SK-N-SH (cell line): ENCODE data around the gene LIM2.

Source experiments
- EZH2phosphoT487 ChIP-seq: fragments of 200-600 bp; sonication (generic); IDR thresholded peaks from 2 replicates; pipeline ENCODE4 v1.6.1; 2017; ENCODE audit warnings: low read depth, mixed run types, mild to moderate bottlenecking, antibody characterized with exemption, moderate library complexity, borderline replicate concordance
- GABPA ChIP-seq: IDR thresholded peaks from 2 replicates; pipeline ENCODE4 v1.4.0; 2012; ENCODE audit warnings: low read depth, mild to moderate bottlenecking
- JUND ChIP-seq: IDR thresholded peaks from 2 replicates; pipeline ENCODE4 v1.4.0; 2012
- POLR2AphosphoS5 ChIP-seq: IDR thresholded peaks from 2 replicates; pipeline ENCODE4 v1.6.1; 2012; ENCODE audit warnings: low read depth, low read length
- RCOR1 ChIP-seq: fragments of 150-350 bp; IDR thresholded peaks from 2 replicates; pipeline ENCODE4 v1.6.1; 2017; ENCODE audit warnings: antibody characterized with exemption, low read length
- RFX5 ChIP-seq: IDR thresholded peaks from 2 replicates; pipeline ENCODE4 v1.6.1; 2012; ENCODE audit warnings: mild to moderate bottlenecking, improper control_type of control experiment, low read length
- YY1 ChIP-seq: IDR thresholded peaks from 2 replicates; pipeline ENCODE4 v1.4.0; 2012; ENCODE audit warnings: low read depth, mild to moderate bottlenecking
- TF ChIP-seq, protein P1 (sequence below): IDR thresholded peaks from 2 replicates; pipeline ENCODE4; 2012
- TF ChIP-seq, protein P2 (sequence below): fragments of 200-600 bp; sonication (generic); IDR thresholded peaks from 2 replicates; pipeline ENCODE4 v1.6.1; 2017; ENCODE audit warnings: antibody characterized with exemption, mild to moderate bottlenecking, moderate library complexity

DNA sequence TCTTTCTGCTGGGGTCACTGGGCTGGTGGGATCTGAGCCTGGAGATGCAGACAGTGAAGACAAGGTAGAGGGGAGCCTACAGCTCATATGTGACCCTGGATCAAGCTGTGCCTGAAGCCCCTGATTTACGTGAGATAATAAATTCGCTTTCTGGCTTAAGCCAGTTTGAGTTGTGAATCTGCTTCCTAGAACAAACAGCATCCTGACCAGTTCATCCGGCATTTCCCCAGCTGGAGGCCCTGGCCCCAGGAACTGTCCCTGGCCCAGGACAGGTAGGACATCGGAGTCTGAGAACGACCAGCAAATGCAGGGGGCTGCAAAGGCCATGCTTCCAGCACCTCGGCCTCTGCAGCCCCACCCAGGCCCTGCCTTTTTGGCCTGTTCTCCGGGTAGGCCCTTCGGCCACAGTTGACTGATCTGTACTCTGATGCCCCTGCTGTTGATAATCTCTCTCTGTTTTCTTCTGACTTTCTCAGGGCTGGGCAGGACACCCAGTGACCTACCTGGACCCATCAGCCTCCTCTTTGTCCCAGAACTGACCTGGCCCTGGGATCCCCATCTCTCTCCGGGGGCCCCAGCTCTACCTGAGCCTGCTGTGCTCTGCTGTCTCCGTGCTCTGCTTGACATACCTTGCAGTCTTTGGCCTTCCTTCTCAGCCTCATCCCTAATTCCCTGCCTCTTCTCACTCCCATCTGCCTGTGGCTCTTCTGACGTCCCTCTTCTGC lies 36.3 kb downstream of the LIM2 start:
- TF ChIP-seq POLR2AphosphoS5 (no peak), RCOR1 (no peak), JUND (no peak), GABPA (no peak), EZH2phosphoT487 (no peak), RFX5 (no peak), YY1 (no peak)
- TF ChIP-seq, protein P1, sequence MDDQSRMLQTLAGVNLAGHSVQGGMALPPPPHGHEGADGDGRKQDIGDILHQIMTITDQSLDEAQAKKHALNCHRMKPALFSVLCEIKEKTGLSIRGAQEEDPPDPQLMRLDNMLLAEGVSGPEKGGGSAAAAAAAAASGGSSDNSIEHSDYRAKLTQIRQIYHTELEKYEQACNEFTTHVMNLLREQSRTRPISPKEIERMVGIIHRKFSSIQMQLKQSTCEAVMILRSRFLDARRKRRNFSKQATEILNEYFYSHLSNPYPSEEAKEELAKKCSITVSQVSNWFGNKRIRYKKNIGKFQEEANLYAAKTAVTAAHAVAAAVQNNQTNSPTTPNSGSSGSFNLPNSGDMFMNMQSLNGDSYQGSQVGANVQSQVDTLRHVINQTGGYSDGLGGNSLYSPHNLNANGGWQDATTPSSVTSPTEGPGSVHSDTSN: no peak
- TF ChIP-seq, protein P2, sequence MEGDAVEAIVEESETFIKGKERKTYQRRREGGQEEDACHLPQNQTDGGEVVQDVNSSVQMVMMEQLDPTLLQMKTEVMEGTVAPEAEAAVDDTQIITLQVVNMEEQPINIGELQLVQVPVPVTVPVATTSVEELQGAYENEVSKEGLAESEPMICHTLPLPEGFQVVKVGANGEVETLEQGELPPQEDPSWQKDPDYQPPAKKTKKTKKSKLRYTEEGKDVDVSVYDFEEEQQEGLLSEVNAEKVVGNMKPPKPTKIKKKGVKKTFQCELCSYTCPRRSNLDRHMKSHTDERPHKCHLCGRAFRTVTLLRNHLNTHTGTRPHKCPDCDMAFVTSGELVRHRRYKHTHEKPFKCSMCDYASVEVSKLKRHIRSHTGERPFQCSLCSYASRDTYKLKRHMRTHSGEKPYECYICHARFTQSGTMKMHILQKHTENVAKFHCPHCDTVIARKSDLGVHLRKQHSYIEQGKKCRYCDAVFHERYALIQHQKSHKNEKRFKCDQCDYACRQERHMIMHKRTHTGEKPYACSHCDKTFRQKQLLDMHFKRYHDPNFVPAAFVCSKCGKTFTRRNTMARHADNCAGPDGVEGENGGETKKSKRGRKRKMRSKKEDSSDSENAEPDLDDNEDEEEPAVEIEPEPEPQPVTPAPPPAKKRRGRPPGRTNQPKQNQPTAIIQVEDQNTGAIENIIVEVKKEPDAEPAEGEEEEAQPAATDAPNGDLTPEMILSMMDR: no peak
